HG02938 (cell line): ENCODE results near the gene CDK11A.
A peak's percentile ranks its signal among the peaks of the same experiment; 100 is the strongest.
"Not testable (repeated sequence)": the region's sequence is repeated elsewhere in the genome, so short reads cannot be mapped to it uniquely, and the experiment has no call there.

ENCODE experiments used
- ATAC-seq: cut with Tn5 transposase; IDR thresholded peaks from one replicate; pipeline ENCODE4 v1.9.1; 2021; ENCODE audit warnings: mild to moderate bottlenecking, moderate library complexity; ENCODE audit not compliant: unreplicated experiment

The CDK11A gene

DNA sequence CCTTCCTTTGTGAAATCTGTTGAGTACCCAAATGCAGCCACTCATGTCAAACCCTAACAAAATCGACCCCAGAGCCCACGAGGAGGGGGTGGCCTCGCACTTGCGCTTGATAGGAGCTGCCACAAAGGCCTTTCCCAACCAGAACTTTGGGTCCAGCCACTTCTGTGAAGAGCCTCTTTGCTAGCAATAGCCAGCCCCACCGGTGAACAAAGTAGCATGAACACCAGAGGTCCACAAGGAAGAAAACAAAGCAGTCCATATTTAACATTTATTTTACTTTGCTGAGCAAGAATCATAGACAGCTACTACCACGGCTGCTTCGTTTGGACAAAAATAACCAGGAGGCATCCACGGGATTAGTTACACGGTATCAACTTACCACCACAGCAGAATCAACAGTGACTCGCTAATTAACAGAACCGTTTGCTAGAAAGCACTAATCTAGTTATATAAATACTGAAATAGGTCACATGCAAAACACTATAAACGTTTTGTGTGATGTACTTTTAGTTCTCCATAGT, 3.0 kb upstream of the CDK11A start:
- ATAC-seq = not testable (repeated sequence)

DNA sequence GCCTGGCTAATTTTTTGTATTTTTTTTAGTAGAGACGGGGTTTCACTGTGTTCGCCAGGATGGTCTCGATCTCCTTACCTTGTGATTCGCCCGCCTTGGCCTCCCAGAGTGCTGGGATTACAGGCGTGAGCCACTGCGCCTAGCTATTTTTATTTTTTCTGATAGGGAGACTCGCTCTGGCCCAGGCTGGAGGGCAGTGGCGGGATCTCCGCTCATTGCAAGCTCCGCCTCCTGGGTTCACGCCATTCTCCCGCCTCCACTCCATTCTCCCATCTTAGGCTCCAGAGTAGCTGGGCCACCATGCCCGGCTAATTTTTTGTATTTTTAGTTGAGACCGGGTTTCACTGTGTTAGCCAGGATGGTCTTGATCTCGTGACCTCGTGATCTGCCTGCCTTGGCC, 1.9 kb upstream of the CDK11A start:
- not testable (repeated sequence) for ATAC-seq

DNA sequence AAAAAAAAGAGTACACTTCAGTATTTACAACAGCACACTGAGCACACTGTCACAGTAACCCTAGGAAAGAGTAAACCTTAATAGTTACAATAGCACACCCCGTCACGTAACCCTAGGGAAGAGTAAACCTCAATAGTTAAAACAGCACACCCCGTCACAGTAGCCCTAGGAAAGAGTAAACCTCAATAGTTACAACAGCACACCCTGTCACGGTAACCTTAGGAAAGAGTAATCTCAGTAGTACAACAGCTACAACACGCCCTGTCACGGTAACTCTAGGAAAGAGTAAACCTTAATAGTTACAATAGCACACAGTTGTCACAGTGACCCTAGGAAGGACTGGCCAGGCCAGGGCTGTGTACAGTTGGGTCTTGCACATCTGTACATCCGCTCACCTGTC, 3.0 kb downstream of the CDK11A start:
- no peak for ATAC-seq

DNA sequence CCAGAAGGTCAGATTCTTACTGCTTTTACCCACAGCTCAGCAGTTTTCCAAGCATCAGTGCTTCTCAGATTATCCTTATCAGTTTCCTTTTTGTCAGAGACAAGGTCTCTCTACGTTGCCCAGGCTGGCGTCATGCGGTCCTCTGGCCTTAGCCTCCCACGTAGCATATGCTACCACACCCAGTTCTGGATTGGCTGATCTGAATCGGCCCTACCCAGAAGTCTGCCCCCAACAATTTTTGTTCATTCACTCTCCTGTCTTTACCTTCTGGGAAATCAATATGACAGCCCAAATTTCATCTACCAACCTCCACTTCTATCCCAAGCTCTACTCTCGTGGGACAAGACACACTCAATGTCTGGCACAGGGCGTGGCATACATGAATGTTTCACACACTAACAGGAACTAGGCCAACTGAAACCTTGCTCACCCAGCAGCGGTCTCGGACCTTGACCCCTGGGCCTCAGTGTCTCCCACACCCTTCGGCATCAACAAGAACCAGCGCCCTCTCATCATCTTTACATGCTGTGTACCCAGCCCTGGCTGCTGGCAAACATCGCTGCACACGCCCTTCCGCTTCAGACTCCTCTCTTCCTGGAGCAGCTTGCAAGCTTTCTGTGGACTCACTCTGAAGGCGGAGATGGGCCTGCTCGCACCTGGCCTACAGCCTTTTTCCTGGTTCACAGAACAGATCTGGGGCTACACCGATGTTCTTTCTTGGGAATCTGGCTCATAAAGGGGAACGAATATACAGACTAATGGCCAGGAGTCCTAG, 8.9 kb downstream of the CDK11A start:
- not testable (repeated sequence) for ATAC-seq

DNA sequence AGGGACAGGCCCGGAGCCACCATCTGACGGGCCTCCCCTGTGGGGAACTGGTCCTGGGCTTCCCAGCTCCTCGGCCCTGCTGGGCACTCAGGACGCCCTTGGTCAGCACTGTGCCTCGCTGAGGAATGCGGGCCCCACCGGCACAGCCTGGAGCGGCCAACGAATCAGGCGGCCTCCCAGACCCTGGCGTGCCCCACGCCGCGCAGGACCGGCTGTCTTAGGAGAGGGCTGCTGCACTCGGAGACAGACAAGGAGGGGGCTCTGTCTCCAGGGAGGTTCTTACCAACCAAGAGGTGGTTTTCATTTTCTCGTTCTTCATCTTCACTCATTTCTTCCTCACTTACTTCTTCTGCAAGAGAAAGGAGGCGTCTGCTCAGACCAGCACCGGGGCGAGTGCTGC, 16.3 kb downstream of the CDK11A start:
- not testable (repeated sequence) for ATAC-seq

DNA sequence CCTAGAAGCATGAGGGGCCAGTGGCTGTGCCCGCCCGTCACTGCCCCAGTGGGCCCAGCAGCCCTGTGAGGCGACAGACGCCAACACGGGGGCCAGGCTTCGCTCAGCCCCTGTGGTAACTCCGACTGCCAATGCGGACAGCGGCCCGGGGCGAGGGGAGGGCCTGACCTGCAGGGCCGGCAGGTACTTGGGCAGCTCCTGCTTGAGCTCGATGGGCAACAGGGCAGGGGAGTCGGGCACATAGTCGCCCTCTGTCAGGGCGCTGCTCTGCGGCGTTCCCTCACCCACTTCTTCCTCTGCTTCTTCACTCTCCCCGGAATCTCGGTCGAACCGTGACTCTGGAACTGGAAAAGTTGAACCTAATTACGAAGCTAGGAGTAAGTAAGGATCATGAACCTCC, 16.9 kb downstream of the CDK11A start:
- ATAC-seq = not testable (repeated sequence)

DNA sequence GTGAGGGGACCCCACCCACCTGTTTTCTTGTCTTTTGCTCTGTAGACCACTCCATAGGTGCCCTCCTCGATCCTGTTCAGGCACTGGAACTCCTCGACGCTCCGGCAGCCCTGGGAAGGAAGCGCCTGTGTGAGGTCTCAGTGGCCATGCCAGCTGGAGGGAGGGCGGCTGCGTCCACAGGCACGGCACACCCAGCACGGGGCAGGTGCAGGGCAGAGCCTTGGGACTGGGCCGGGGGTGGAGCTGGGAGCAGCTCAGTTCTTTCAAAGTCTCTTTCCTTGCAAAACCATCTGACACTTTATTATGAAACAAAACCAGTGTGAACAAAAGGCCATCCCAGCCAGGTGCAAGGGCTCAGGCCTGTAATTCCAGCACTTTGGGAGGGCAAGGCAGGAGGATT, 18.5 kb downstream of the CDK11A start:
- ATAC-seq = not testable (repeated sequence)

DNA sequence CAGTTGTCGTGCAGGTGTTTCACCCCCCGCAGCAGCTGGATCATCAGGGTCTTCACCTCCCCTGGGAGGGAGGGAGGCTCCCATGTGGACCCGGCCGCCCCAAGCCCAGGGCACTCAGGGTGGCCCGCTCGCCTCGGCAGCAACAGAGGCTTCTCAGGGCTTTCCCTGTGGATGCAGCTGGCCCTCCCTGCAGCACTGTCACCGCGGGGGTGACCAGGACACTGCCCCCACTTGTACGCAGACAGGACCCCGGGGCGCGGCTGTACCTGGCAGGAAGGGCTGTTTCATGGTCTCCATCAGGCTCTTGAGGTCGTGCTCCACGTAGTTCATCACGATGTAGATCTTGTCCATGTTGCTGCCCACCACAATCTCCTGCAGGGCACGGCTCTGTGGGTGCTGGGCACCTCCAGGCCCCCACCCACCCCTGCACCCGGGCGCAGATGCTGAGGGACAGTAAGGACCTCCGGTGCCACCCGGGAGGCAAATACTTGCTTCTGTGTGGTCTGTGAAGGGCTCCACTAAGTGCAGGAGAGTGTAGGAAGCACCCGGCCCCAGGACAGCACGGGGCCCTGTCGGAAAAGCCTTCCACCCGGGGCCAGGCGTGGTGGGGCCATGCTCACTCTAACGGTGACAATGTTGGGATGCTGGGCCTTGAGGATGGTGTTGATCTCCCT, 19.7 kb downstream of the CDK11A start:
- not testable (repeated sequence) for ATAC-seq

DNA sequence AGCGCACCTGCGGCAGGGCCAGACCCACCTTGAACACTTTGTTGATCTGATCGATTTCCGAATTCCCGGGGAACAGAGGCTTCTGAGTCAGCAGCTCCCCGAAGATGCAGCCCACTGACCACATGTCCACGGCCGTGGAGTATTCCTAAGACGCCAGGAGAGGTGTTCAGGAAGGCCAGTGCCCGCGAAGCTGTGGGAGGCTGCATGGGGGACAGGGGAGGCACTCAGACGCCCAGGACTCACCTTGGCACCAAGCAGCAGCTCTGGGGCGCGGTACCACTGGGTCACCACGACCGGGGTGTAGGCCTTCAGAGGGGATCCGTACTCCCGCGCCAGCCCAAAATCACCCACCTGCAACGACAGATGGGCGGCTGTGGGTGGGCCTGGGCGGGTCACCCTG, 20.4 kb downstream of the CDK11A start:
- no peak for ATAC-seq

DNA sequence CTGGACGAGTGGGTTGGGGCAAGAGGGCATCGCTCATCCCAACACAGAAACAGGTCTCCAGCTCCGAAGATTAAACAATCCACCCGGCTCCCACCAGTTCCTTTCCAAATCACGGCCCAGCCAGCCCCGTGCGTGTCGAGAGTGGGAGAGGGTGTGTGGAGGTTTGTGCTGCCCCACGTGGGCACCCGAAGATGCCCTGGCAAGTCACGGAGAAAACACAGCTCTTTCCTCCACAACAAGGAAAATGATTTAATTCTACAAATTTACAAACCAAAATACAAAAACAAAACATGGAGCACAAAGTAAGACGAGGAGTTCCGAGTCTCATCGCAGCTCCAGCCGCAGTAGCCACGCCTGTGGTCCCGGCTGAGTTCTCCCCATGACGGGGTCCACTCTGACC, 21.7 kb downstream of the CDK11A start:
- not testable (repeated sequence) for ATAC-seq

DNA sequence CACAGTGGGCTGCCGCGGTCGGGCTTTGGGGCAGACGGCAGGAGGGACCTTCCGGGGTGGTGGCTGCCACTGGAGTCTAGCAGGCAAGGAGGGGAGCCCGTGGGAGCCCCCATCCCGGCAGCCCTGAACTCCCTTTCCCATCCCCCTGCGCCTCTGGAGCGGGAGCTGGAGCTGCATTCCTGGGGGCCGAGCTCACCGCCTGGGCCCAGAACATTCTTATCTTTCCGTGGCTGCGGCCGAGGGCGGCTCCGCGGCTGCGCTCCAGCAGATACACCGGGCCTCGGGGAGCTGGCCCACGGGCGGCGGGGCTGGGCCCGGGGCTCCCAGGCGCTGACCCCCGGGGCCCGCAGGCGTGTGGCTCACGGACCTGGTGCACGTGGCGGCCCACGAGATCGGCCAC, 23.6 kb downstream of the CDK11A start:
- ATAC-seq = not testable (repeated sequence)

DNA sequence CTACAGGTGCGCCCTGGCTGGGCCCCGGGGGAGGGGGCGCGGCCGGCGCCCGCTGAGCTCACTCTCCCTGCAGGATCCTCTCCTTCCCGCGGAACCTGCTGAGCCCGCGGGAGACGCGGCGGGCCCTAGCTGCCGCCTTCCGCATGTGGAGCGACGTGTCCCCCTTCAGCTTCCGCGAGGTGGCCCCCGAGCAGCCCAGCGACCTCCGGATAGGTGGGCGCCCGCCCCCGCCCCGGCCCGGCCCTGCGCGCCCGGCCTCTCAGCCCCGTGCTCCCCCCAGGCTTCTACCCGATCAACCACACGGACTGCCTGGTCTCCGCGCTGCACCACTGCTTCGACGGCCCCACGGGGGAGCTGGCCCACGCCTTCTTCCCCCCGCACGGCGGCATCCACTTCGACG, 24.1 kb downstream of the CDK11A start:
- not testable (repeated sequence) for ATAC-seq

DNA sequence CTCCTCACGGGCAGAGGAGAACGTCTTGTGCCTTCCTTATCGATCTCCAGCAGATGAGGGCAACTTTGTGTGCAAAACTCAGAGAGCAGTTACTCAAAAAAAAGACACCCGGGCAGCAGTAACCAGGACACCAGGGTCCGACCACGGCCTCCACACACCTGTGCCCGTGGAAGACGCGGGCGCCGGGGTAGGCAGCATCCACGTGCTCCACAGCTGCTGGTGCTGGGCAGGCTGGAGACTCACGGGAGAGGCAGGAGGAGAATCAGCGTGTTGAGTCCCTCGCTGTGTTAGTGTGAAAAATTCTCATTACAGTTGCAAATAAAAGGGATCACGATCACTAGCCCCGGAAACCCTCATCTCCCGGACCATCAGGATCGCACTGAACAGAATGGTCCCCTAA, 25.1 kb downstream of the CDK11A start:
- ATAC-seq = not testable (repeated sequence)

DNA sequence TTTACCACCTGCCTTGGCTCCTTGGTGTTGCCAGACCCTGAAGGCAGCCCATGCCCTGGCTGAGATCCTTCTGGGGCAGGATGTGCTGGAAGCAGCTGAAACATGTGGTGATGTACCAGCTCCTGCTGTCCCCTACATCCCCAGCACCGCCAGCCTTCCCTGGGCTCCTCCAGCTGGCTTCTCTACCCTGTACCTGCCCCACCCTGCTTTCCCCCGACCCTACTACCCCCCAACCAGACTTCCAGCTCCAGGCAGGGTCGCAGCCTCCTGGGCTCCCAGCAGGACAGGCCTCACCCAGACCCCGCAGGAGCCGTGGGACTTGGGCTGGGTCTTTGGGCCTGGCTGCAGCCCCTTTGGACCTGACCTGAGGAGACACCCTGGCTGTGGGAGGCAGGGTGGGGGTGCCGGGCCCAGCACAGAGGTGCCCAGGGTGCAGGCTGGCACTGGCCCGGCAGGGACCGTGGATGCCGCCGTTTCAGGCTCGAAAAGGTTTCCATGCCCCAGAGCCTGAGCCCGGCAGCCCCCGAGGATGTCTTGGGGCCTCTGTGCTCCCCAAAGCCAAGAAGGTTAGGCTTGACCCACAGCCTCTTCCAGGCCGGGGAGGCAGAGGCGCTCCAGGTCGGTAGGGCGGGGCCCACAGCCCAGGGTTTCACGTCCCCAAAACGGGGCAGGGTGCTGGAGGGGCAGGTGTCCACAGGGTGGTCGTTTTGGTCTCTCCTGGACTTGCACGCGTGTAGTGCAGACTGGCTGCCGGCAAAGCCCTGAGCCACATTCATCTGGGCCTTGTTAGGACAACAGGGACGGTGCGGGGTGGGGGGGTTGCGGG, 26.6 kb downstream of the CDK11A start:
- ATAC-seq = not testable (repeated sequence)

DNA sequence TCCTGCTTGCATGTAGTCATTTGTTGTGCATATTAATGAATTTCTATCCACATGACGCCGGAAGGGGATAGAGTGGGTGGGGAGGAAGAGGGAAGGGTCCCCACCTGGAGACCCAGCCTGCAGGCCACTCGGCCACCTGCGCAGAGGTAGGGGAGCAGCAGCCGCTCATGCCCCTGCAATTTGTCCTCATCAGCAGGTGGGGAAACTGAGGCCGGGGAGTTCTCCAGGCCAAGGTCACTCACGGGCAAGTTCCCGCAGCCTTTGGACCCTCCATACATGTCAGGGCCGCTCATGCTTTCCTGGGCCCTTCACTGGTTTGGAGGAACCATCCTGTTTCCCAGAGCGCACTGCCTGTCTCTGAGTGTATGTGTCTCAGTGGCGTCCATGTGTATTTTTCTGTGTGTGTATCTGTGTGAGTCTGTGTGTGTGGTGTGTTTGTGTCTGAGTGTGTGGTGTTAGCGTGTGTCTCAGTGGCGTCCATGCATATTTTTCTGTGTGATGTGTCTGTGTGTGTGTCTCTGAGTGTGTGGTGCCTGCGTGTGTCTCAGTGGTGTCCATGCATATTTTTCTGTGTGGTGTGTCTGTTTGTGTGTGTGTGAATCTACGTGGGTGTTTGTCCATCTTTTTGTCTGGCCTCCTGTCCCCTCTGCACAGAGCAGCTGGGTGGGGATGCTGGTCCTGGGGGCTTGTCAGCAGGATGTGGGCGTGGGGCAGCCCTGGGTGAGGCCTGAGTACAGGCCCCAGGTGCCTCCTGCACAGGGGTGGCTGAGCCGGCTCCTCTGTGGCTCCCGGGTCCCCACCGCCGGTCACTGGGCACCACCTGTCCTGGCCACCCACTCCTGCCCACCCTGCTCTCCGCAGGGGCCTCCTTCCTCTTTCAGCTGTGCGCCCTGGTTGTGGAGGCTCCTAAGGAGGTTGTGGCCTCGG, 27.5 kb downstream of the CDK11A start:
- ATAC-seq = not testable (repeated sequence)

DNA sequence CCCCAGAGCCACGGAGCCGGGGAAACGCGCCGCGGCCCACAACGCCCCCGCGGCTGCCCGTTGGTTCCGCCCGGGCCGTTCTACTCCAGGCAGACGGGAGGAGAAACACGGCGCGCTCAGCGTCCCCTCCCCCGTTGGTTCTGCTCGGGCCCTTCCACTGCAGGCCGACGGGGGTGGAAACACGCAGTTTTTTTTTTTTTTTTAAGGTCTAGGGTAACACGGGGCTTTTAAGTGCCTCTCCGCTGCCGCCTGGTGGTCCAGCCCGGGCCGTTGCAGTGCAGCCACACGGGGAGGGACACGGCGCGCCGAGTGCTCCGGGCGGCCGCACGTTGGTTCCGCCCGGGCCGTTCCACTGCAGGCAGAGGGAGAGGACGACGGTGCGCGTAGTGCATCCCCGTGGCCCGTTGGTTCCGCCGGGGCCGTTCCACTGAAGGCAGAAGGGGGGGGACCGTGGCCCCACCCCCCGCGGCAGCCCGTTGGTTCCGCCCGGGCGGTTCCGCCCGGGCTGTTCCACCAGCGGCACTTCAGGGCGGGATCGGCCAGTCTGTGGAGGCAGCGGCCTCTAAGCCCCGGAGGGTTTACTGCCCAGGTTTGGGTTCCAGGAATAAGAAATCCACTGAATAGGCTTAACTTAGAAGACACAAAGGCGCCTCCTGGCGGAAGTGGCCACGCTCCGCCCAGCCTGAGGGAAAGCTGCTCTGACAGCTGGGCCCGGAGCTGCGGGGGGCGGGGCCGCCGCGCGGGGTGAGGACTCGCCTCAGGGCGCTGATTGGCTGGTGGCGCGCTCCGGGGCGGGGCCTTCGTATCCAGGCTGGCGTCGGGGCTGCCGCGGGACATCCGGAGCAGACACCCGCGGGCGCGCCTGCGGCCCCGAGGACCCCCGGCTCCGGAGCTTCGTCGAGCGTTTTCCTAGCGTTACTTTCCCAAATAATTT, 31.2 kb downstream of the CDK11A start, which contains the start of gene SLC35E2B:
SLC35E2B (minus strand) TSS at position 82 of the 934 bp plus-strand sequence. CDS start 16,096 bp downstream, outside the sequence.
- peak; percentile 69 for ATAC-seq

DNA sequence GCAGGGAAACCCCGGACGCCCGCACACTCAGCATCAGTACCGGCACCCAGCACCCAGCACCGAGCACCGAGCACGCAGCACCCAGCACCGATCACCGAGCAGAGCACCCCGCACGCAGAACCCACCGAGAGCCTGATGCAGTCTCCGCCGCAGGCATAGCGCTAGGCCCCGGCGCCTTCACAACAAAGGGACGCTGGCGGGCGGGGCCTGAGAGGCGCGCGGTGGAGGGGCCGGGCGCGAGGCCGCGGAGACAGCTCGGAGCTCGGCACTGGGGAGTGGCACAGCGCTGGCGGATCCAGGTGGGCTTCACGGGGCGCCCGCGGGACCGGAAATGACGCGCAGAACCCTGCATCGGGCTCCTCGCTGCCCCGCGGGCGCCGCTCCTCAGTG, 31.8 kb downstream of the CDK11A start:
- peak; percentile 34 for ATAC-seq

DNA sequence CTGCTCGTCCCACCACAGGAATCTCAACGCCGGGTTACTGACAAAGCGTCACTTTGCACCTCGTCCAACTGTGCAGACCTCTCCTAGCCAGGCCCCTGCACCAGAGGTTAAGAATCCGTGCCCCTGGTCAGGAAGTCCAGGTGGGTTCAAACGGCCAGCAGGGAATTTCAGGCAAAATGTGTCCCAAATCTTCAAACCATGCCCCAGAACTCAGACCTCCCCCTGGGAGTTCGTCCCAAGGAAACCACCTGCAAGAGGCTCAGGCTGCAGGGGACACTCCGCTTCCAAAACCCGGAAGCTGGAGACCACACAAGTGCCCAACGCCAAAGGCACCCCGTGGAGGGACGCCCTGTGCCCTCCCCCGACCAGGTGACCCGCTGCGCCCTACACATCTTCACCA, 32.7 kb downstream of the CDK11A start:
- ATAC-seq = not testable (repeated sequence)

DNA sequence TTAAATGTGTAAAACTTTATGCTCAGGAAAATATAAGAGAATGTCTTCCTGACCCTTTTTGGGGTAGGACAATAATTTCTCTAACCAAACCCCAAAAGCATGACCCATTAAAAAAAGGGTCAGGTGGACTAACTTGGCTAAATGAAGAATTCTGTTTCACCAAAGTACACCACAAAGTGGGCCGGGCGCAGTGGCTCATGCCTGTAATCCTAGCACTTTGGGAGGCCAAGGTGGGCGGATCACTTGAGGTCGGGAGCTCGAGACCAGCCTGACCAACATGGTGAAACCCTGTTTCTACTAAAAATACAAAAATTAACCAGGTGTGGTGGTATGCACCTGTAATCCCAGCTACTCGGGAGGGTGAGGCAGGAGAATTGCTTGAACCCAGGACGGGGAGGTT, 34.6 kb downstream of the CDK11A start:
- ATAC-seq = not testable (repeated sequence)
